ENCODE measurements around the gene AKAP13. TPM values are rescaled to one million over a fixed set of nuclear protein-coding genes. Genes with fewer than 3 reads are reported as not detected.

AKAP13 gene
- polyA plus RNA-seq, 1 of the 3 experiments (the other 2 are of a cell fraction): 8.4 TPM

GRCh38 chr15:85340321-85340665 lies 40.1 kb upstream of the AKAP13 start:
- Histone ChIP-seq H3K36me3 (replicated peaks in 1 of 2; ENCODE audit: control insufficient read depth in 1 of 2, insufficient read depth in 2 of 2, low read length in 1 of 2) (no peaks in the 10 kb centered on the region), H3K9me2 (no peaks in the 10 kb centered on the region), H3K27me3 (ENCODE audit: insufficient read depth) (no peaks in the 10 kb centered on the region), H3F3A (replicated peaks; ENCODE audit: insufficient read depth) (peaks cover 13% of the 10 kb centered on the region), H3K79me2 (ENCODE audit: insufficient read depth) (no peaks in the 10 kb centered on the region), H3K9me3 (no peaks in the 10 kb centered on the region), H4K20me1 (ENCODE audit: insufficient read depth) (no peaks in the 10 kb centered on the region), H3K9ac (no peak overlapping the region), H3K4me3 (ENCODE audit: low read depth in 2 of 2, low read length in 1 of 2) (no peak overlapping the region), H3K4me1 (ENCODE audit: control insufficient read depth in 1 of 2, insufficient read depth in 2 of 2, low read depth in 1 of 2, low read length in 1 of 2) (peaks cover 3 to 4% of the 10 kb centered on the region in 2 experiments; a peak in 2 of 4 replicates), H3K27ac (ENCODE audit: low read depth in 2 of 2, low read length in 1 of 2) (no peak overlapping the region), H3K4me2 (no peak overlapping the region), H2AFZ (ENCODE audit: low read depth) (no peak overlapping the region)
- POLR2A ChIA-PET: no interaction called here
- CTCF ChIA-PET: interaction anchor here (2.0 kb wide), 1 partner anchor 44 kb away, joined by 5 read pairs; no protein-coding TSS in a partner anchor
- 76% methylated on average over 1 of the region's 1 CpG for WGBS (ENCODE audit: low lambda C conversion rate)
- no peak for DNase-seq
- TF ChIP-seq POLR2AphosphoS5 (IDR thresholded peaks at IDR 0.05; ENCODE audit: low read depth, low read length) (no peak), YY1 (IDR thresholded peaks at IDR 0.05; ENCODE audit: low read depth) (no peak), EP300 (IDR thresholded peaks at IDR 0.05; ENCODE audit: borderline replicate concordance in 1 of 2, low read depth in 1 of 2, low read length in 1 of 2) (no peak), CTCF (IDR thresholded peaks at IDR 0.05) (no peak), RAD21 (IDR thresholded peaks at IDR 0.05; ENCODE audit: low read length) (no peak), NFIC (IDR thresholded peaks at IDR 0.05; ENCODE audit: borderline replicate concordance) (no peak), EZH2phosphoT487 (IDR thresholded peaks at IDR 0.05; ENCODE audit: borderline replicate concordance, low read depth) (no peak), SMC3 (IDR thresholded peaks at IDR 0.05; ENCODE audit: low read depth, low read length) (no peak), ZBTB33 (IDR thresholded peaks at IDR 0.05; ENCODE audit: borderline replicate concordance, low read depth) (no peak), CHD2 (IDR thresholded peaks at IDR 0.05; ENCODE audit: low read length, partially characterized antibody) (no peak), MXI1 (IDR thresholded peaks at IDR 0.05; ENCODE audit: low read depth, low read length) (no peak), FOXJ3 (CRISPR knock-in tag; IDR thresholded peaks at IDR 0.05) (no peak), GABPA (IDR thresholded peaks at IDR 0.05; ENCODE audit: low read depth) (no peak), ELF1 (IDR thresholded peaks at IDR 0.05) (no peak)

GRCh38 chr15:85340852-85341251 lies 39.6 kb upstream of the AKAP13 start:
- Histone ChIP-seq H3K27me3 (ENCODE audit: insufficient read depth) (no peaks in the 10 kb centered on the region), H3K9me2 (no peaks in the 10 kb centered on the region), H3K36me3 (replicated peaks in 1 of 2; ENCODE audit: control insufficient read depth in 1 of 2, insufficient read depth in 2 of 2, low read length in 1 of 2) (no peaks in the 10 kb centered on the region), H3K4me3 (ENCODE audit: low read depth in 2 of 2, low read length in 1 of 2) (no peak overlapping the region), H3K27ac (ENCODE audit: low read depth in 2 of 2, low read length in 1 of 2) (no peak overlapping the region), H3K4me1 (ENCODE audit: control insufficient read depth in 1 of 2, insufficient read depth in 2 of 2, low read depth in 1 of 2, low read length in 1 of 2) (peaks cover 3 to 4% of the 10 kb centered on the region in 2 experiments; a peak in 2 of 4 replicates), H3K4me2 (no peak overlapping the region), H3K79me2 (ENCODE audit: insufficient read depth) (no peaks in the 10 kb centered on the region), H3K9me3 (no peaks in the 10 kb centered on the region), H4K20me1 (ENCODE audit: insufficient read depth) (no peaks in the 10 kb centered on the region), H2AFZ (ENCODE audit: low read depth) (no peak overlapping the region), H3K9ac (no peak overlapping the region), H3F3A (replicated peaks; ENCODE audit: insufficient read depth) (peaks cover 13% of the 10 kb centered on the region)
- CTCF ChIA-PET: interaction anchor here (2.0 kb wide), 1 partner anchor 44 kb away, joined by 5 read pairs; no protein-coding TSS in a partner anchor
- DNase-seq: no peak
- POLR2A ChIA-PET: no interaction called here
- TF ChIP-seq CTCF (IDR thresholded peaks at IDR 0.05): no peak
- TF ChIP-seq USF2 (IDR thresholded peaks at IDR 0.05; ENCODE audit: borderline replicate concordance, low read depth, low read length): no peak
- no peak for TF ChIP-seq NRF1 (IDR thresholded peaks at IDR 0.05; ENCODE audit: low read depth, low read length)
- TF ChIP-seq TCF12 (IDR thresholded peaks at IDR 0.05): no peak
- no peak for TF ChIP-seq ELF1 (IDR thresholded peaks at IDR 0.05)
- no peak for TF ChIP-seq GATA2 (CRISPR knock-in tag; IDR thresholded peaks at IDR 0.05)
- no peak for TF ChIP-seq FOXJ3 (CRISPR knock-in tag; IDR thresholded peaks at IDR 0.05)
- TF ChIP-seq NFIC (IDR thresholded peaks at IDR 0.05; ENCODE audit: borderline replicate concordance): no peak
- no peak for TF ChIP-seq EZH2phosphoT487 (IDR thresholded peaks at IDR 0.05; ENCODE audit: borderline replicate concordance, low read depth)
- TF ChIP-seq FOXM1 (IDR thresholded peaks at IDR 0.05; ENCODE audit: low read depth): no peak
- TF ChIP-seq TAF1 (IDR thresholded peaks at IDR 0.05; ENCODE audit: borderline replicate concordance, low read depth, low read length): no peak
- no peak for TF ChIP-seq SMC3 (IDR thresholded peaks at IDR 0.05; ENCODE audit: low read depth, low read length)
- TF ChIP-seq RXRA (IDR thresholded peaks at IDR 0.05; ENCODE audit: borderline replicate concordance, low read depth): no peak

Measured in SK-N-SH (cell line).